SK-N-SH treated with all-trans-retinoic acid at 6 μM for 48 hours (cell line): ENCODE data around the gene CSRP1.

Source experiments
- BACH2 ChIP-seq: fragments of 250-450 bp; sonication (Bioruptor Pico); IDR thresholded peaks from 2 replicates; pipeline ENCODE4 v1.9.0; 2021; ENCODE audit warnings: mild to moderate bottlenecking, borderline replicate concordance
- CREB5 ChIP-seq: fragments of 250-450 bp; sonication (Bioruptor Pico); IDR thresholded peaks from 2 replicates; pipeline ENCODE4 v1.5.1; 2020; ENCODE audit warnings: low read depth, mild to moderate bottlenecking, moderate library complexity
- CSDC2 ChIP-seq: fragments of 250-450 bp; sonication (Bioruptor Pico); IDR thresholded peaks from 2 replicates; pipeline ENCODE4 v1.5.0; 2020; ENCODE audit warnings: mild to moderate bottlenecking, moderate library complexity
- GLIS3 ChIP-seq: fragments of 250-450 bp; sonication (Bioruptor Pico); IDR thresholded peaks from 2 replicates; pipeline ENCODE4 v1.5.0; 2020; ENCODE audit warnings: mild to moderate bottlenecking, moderate library complexity
- PATZ1 ChIP-seq: fragments of 250-450 bp; sonication (Bioruptor Pico); IDR thresholded peaks from 2 replicates; pipeline ENCODE4 v1.8.0; 2020; ENCODE audit warnings: mild to moderate bottlenecking, moderate library complexity, borderline replicate concordance
- PPARA ChIP-seq: fragments of 250-450 bp; sonication (Bioruptor Pico); IDR thresholded peaks from 2 replicates; pipeline ENCODE4 v1.5.0; 2020; ENCODE audit warnings: mild to moderate bottlenecking, borderline replicate concordance
- RARB ChIP-seq: fragments of 250-450 bp; sonication (Bioruptor Pico); IDR thresholded peaks from 2 replicates; pipeline ENCODE4 v1.8.0; 2021; ENCODE audit warnings: mild to moderate bottlenecking, moderate library complexity
- TOX ChIP-seq: fragments of 250-450 bp; sonication (Bioruptor Pico); IDR thresholded peaks from 2 replicates; pipeline ENCODE4 v1.8.0; 2021; ENCODE audit warnings: mild to moderate bottlenecking, moderate library complexity, borderline replicate concordance
- ZFP3 ChIP-seq: fragments of 250-450 bp; sonication (Bioruptor Pico); IDR thresholded peaks from 2 replicates; pipeline ENCODE4 v1.5.0; 2020; ENCODE audit warnings: mild to moderate bottlenecking, moderate library complexity
- ZNF565 ChIP-seq: fragments of 450-650 bp; formaldehyde crosslinking; conservative IDR thresholded peaks from 2 replicates; pipeline ENCODE4 v1.5.0; 2020; ENCODE audit warnings: low read depth, mild to moderate bottlenecking, moderate library complexity
- ZNF8 ChIP-seq: fragments of 450-650 bp; formaldehyde crosslinking; IDR thresholded peaks from 2 replicates; pipeline ENCODE4 v1.5.0; 2020; ENCODE audit warnings: mild to moderate bottlenecking, moderate library complexity

- TF ChIP-seq CREB5 (no peak), PATZ1 (no peak), TOX (CRISPR knock-in tag) (no peak), ZNF565 (CRISPR knock-in tag) (no peak), GLIS3 (no peak), ZNF8 (CRISPR knock-in tag) (no peak), CSDC2 (CRISPR knock-in tag) (no peak), RARB (CRISPR knock-in tag) (no peak), PPARA (no peak), ZFP3 (CRISPR knock-in tag) (0 out of 2 replicates have a peak, but pooled peaks have one; percentile 19), BACH2 (CRISPR knock-in tag) (no peak)
Observed at GRCh38 chr1:201538612-201539551, 32.0 kb upstream of the CSRP1 start, which contains the start of gene NAV1.
